SW 1271 (cell line): ENCODE results near the gene SCNN1B.

Experiments
- DNase-seq, 2 experiments: peaks; one replicate each; lab custom pipeline; 2025; lab: John Stamatoyannopoulos, UW

The SCNN1B gene

DNA sequence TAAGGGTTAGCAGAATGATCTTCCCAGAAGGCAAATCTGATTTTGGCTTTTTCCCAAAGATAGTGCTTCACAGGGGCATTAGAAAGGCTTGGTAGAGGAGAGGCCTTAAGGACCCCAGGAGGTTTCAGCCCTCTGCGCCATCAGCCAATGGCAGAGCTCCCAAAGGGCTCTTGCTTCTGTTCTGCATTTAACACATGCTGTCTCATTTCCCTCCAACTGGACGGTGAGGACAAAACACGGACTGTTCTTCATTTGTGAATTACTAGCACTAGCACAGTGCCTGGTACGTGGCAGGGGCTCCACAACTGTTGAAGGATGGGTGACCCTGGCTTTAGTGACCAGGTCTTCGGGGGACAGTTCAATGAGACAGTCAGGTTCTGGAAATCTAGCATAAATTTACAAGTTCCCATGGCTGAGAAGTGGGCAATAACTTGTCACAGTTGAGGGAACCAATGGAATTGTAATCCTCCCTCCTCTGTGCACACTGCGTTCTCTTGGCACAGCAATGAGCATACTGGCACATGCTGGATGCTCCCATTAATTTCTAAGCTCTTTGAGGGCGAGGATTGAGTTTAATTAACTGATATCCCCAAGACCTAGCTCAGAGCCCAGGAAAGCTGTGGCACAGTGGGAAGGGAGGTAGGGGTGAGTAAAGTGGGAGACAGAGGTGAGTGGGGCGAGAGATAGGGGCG is 105.5 kb downstream of the SCNN1B start:
- DNase-seq, result no peak

DNA sequence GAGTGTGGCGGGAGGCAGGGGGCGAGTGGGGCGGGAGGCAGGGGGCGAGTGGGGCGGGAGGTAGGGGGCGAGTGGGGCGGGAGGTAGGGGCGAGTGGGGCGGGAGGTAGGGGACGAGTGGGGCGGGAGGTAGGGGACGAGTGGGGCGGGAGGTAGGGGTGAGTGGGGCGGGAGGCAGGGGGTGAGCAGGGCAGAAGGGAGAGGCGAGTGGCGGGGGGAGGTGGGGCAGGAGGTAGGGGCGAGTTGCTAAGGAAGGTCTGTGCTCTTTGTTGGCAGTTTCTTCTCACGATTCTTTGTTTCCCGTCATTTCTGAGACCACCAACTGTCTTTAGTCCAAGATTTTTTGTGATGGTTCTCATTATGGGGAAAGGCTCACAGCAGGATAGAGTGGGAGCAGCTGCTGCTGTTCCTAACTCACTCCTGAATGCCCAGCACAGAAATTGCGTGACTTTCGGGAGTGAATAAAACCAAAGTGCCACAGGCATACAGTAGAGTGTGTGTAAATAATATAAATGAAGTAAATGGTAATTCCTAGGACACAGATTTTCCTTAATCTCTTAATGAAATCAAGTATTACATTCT is 106.2 kb downstream of the SCNN1B start:
- DNase-seq, result no peak

DNA sequence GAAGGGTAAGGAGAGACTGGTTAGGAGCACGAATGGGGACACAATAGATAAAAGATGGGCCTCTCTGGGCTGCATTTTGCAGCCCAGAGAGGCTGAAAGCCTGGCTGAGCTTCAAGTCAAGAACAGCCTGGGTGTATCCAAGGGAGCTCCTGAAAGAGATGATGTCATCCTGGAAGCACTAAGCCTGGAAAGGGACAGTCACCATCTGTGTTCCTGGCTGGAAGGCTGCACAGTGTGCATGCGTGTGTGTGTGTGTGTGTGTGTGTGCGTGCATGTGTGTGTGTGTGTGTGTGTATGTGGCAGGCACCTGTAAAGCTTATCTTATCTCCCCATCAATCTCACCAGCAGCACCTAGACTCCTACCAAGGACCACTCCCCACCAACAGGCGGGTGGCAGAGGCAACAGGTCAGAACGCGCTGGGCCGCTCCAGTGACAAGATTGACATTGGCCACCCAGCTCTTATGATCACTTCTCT is 106.8 kb downstream of the SCNN1B start:
- DNase-seq, result no peak

DNA sequence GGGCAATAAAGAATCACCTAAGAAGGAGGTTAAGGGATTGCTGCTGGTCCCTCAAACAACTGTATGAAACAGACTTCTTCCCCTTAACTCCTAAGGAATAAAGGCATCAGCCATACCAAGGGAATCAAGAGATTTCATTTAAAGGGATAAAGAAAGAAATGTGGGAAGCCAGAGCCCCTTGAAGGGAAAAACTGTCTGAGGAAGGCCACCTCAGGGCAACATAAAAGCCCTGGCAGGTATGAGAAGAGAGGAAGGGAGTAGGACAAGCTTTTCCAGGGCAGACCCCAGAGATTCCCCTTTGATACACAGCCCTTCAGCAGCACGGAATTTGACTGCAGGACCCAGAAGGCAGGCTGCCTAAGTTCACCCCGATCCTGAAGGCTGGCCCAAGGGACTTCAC is 107.4 kb downstream of the SCNN1B start:
- DNase-seq, result no peak

DNA sequence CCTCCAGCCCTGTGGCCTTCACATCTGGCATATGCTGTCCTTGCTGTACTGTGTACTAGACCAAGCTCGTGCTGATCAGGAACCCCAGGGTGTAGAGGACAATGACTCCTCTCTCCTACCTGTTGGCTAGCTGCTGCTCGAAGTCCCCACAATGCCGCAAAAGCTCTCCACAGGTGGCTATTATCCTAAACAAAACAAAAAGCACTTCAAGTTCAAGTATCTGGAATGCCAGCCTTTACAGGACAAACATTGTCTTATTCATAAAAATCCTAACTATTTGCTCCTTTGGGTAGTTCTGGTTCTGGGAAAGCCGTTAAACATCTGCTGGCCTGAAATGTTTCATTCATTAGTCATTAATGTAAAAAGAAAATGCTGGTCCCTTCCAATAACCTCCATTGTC is 108.1 kb downstream of the SCNN1B start:
- no peak for DNase-seq

DNA sequence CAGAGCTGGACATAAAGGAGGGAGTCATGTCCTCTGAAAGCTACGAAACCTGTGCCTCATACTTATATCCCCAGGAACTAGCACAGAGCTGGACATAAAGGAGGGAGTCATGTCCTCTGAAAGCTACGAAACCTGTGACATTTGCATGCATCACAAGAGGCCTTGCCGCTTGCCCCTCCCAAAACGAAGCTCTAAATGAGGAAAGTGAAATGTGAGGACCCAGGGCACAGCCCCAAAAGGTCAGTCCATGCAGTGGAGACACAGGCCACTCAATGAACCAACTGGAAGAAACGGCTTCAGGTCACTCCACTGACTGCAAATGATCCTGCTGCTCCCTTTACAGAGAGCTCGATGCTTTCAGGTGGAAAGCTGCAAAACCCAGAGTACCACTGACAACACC is 112.6 kb downstream of the SCNN1B start:
- no peak for DNase-seq

DNA sequence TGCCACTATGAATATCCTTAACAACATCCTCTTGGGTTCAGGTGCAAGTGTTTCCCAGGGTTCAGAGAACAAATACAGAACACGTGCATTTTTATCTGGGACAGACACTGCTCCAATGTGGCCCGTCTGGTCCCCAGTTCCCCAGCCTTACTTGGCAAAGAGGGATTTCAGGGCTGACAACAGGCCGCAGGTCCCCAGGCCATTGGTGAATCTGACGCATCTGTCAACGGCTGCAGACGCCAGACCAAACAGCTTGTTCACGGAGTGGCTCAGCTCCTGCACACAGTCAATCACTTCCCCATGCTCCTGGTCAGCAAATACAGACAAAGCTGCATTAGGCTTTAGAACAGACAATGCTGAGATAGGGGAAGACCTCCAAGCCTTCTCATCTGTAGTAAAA is 114.7 kb downstream of the SCNN1B start:
- DNase-seq, result no peak

DNA sequence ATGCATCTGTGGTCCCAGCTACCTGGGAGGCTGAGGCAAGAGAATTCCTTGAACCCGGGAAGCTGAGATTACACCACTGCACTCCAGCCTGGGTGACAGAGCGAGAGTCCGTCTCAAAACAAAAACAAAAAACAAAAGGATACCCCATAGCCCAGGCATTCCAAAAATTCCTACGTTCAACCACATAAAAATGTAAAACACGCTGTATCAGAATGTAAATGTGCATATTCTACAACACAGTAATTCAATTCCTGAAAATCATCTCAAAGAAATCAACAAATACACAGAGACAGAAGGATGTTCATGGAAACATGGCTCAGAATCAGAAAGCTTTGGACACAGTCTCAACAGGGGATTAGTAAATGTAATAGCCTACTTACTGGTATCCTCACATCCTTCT is 117.9 kb downstream of the SCNN1B start:
- no peak for DNase-seq

DNA sequence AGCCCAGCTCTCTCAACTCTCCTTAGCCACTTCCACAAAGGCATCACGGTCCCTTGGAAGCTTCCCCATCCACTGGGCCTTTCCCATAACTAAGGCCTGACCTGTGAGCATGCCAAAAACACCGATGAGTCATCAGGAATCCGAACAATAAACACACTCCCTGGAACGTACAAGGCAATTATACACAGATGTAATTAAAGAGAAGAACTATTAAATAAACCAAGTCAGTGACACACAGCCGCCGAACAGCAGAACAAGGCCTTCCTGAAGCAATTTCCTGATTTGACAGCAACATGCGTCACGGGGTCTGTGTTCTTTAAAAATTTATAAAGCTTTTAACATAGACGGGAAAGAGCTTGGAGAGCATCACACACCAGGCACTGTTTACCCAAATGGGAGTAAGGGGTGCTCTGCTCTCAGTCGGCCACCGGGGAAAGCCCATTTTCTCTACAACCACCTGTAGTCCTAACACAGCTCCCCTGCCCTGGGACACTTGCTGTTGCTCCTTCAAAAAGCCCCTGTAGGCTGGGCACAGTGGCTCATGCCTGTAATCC is 121.5 kb downstream of the SCNN1B start:
- DNase-seq, result peak in 1 of 2 experiments; percentile 41

DNA sequence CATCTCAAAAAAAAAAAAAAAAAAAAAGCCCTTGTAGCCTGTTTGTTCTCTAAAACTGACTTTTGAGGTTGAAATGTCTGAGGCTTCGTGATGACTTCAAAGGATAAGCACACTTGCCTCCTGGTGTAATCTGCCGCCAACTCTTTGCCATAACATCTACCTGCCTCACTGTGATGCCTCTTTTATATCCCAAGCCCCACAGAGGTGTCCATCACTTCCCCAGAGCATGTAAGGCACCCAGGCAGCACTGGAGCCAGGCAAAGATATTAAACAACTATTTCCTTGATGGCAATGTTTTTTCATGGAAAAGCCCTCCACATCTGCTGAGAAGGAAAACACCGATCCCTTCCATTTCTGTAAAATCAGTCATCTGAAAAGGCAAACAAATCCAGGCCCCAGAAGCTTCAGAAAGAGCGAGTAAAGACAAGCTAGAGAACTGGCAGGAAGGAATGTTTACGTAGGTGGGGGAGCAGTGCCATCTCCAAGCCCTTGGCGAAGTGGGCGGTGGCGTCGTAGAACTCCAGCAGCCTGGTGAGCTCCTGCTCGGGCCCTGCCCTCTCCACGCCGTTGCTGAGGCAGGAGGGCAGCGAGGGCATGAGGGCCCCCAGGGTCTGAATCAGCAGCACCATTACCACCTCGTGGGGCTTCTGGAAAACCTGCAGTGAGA is 122.3 kb downstream of the SCNN1B start:
- DNase-seq, result no peak

DNA sequence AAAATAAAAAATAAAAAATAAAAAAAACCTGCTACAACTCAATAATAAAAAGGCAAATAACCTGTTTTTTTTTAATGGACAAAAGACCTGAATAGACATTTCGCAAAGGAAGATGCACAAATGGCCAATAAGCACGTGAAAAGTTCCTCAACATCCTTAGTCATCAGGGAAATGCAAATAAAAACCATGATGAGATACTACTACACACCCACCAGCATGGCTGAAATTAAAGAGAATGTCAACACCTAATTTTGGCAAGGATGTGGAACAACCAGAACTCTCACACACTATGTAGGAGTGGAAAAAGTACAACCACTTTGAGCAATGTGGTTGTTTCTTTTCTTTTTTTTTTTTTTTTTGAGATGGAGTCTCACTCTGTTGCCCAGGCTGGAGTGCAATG is 126.2 kb downstream of the SCNN1B start:
- no peak for DNase-seq
